Tibial nerve (tissue), 3 donors: ENCODE data around the gene STAB1.

Source experiments
- CTCF ChIP-seq, 5 experiments: fragments of 200-600 bp in 3 of 5; fragments of 450-650 bp in 2 of 5; sonication (generic) in 3 of 5; IDR thresholded peaks; one replicate each; pipeline ENCODE4 v1.5.1; 2016 to 2019; ENCODE audit warnings: antibody characterized with exemption in 5 of 5, mild to moderate bottlenecking in 3 of 5, moderate library complexity in 2 of 5
- POLR2A ChIP-seq, 2 donors: fragments of 450-650 bp; IDR thresholded peaks; one replicate each; pipeline ENCODE4 v1.6.1; 2017; ENCODE audit warnings: antibody characterized with exemption in 2 of 2, mild to moderate bottlenecking in 2 of 2, moderate library complexity in 2 of 2

GRCh38 chr3:52572221-52572620 is 77.1 kb downstream of the STAB1 start:
- TF ChIP-seq CTCF (IDR thresholded peaks at IDR 0.05) (no peak), POLR2A (IDR thresholded peaks at IDR 0.05) (no peak)
